ENCODE results near the gene MAZ. TPM values are rescaled to one million over a fixed set of nuclear protein-coding genes. Genes with fewer than 3 reads are reported as not detected.

The MAZ gene
- total RNA-seq, 2 experiments from 2014 or later: 528 to 590 TPM

DNA sequence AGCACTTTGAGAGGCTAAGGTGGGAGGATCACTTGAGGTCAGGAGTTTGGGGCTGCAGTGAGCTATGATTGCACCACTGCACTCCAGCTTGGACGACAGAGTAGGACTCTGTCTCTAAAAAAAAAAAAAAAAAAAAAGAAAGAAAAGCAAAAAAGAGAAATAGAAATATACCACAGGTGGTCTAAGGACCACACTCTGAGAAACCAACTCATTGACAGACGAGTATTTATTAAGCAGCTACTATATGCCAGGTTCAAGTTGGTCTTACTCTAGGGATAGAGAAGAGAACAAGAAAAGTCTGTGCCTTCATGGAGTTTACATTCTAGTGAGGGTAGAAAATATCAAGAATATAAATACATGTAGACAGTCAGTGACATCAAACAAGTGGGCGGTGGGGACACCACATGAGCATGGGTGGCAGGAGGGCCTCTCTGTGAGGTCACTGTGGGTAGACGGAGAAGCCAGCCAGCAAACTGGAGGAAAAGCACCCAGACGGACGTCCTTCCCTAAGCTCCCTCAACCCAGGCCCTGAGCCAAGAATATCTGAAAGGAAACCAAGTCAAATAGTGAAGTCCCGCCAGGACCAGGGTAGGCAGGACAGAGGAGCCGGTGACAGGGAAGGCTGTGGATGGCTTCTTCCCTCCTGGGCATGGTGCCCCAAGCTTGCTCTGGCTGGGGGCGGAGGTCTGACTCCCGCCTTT, 52.0 kb downstream of the MAZ start:
- Mint-ChIP-seq H3K27me3 (no peaks in the 10 kb centered on the region), H3K36me3 (ENCODE audit: low read depth) (peaks cover 24% of the 10 kb centered on the region), H3K4me1 (peaks cover 22% of the 10 kb centered on the region), H3K9me3 (no peaks in the 10 kb centered on the region), H3K4me3 (no peak overlapping the region), H3K27ac (peak overlapping the region; percentile 64)
- ChIA-PET POLR2A (no interaction called here), CTCF (interaction anchor here (0.5 to 3.3 kb wide), 4 partner anchors 10 to 649 kb away, joined by 3 to 14 read pairs (median 3); partner anchors contain the start of gene SEZ6L2)
- no peak for DNase-seq

DNA sequence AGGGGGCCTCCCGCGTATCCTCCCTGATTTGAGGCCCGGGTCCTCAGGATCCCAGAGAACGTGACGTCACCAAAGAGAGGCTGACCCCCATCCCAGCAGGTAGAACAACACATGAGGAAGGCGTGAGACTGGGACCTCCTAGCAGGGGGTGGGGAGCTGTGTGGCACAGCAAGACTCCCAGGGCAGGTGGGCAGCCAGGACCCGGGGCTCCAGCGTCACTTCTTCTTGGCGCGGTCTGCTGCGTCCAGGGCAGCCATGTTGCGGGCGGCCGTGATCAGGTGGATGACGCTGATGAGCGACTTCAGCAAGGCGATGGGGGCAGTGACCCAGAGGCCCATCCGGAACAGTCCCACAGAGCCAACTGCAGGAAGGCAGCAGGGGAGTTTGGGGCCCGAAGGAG, 52.6 kb downstream of the MAZ start:
- CTCF ChIA-PET: interaction anchor here (0.8 to 3.3 kb wide), 4 partner anchors 10 to 114 kb away, joined by 3 to 14 read pairs (median 3); partner anchors contain the start of gene SEZ6L2
- Mint-ChIP-seq H3K4me1 (peaks cover 25% of the 10 kb centered on the region), H3K4me3 (no peak overlapping the region), H3K36me3 (ENCODE audit: low read depth) (peaks cover 24% of the 10 kb centered on the region), H3K9me3 (no peaks in the 10 kb centered on the region), H3K27ac (no peak overlapping the region), H3K27me3 (no peaks in the 10 kb centered on the region)
- POLR2A ChIA-PET: interaction anchor here (0.6 kb wide), 1 partner anchor 8 kb away, joined by 4 read pairs; no protein-coding TSS in a partner anchor
- no peak for DNase-seq

DNA sequence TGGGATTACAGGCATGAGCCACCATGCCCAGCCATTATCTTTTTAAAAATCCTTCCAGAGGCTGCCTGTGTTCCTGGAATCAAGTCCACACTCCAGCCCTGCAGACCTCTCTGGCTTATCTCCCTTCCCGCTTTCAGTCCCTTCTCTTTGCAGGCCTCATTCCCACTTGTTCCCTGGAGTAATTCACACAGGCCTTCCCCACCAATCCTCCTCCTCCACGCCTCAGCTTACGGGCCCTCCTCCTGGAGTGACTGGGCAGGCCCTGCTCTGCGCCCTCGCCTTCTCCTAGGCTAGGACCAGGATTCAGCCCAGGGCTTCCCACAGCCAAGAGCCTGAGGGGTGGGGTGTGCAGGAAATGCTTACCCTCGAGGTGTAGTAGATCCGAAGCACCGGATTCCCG, 53.9 kb downstream of the MAZ start:
- peak overlapping the region; percentile 54 for H3K27ac Mint-ChIP-seq
- H3K4me3 Mint-ChIP-seq: no peak overlapping the region
- ChIA-PET POLR2A (no interaction called here), CTCF (interaction anchor here (0.9 kb wide), 1 partner anchor 174 kb away, joined by 3 read pairs; no protein-coding TSS in a partner anchor)
- no peak for DNase-seq
- peaks cover 24% of the 10 kb centered on the region for H3K36me3 Mint-ChIP-seq (ENCODE audit: low read depth)
- peaks cover 29% of the 10 kb centered on the region for H3K4me1 Mint-ChIP-seq
- no peaks in the 10 kb centered on the region for H3K9me3 Mint-ChIP-seq
- H3K27me3 Mint-ChIP-seq: no peaks in the 10 kb centered on the region

Other genes starting within 250 kb of the MAZ start
- 100 to 1,000 TPM; 351 to 357 TPM for gene SPN, start 143.3 kb upstream of the MAZ start, total RNA-seq
- 1 to 10 TPM; 3.9 to 4.8 TPM for gene QPRT, start 127.3 kb upstream of the MAZ start, total RNA-seq
- 10 to 100 TPM; 88.3 to 92.3 TPM for gene C16orf54, start 60.5 kb upstream of the MAZ start, total RNA-seq
- not detected for gene ZG16, start 28.3 kb upstream of the MAZ start, total RNA-seq
- 100 to 1,000 TPM; 244 to 253 TPM for gene KIF22, start 15.8 kb upstream of the MAZ start, total RNA-seq
- 1 to 10 TPM in 1 of 2 experiments, under 1 TPM in 1; 0.98 to 1.3 TPM for gene PRRT2, start 5.7 kb downstream of the MAZ start, total RNA-seq
- gene PAGR1, start 9.6 kb downstream of the MAZ start, total RNA-seq: 10 to 100 TPM; 26.8 to 29.6 TPM
- gene MVP, start 13.9 kb downstream of the MAZ start, total RNA-seq: 100 to 1,000 TPM; 177 to 187 TPM
- gene CDIPT, start 56.7 kb downstream of the MAZ start, total RNA-seq: 10 to 100 TPM; 62.5 to 82.1 TPM
- not detected for gene SEZ6L2, start 93.0 kb downstream of the MAZ start, total RNA-seq
- gene ASPHD1, start 94.0 kb downstream of the MAZ start, total RNA-seq: not detected
- gene KCTD13, start 119.7 kb downstream of the MAZ start, total RNA-seq: 10 to 100 TPM; 28.4 to 36.1 TPM
- gene TMEM219, start 155.6 kb downstream of the MAZ start, total RNA-seq: 10 to 100 TPM; 57.8 to 60.5 TPM
- 10 to 100 TPM; 47.7 to 48.8 TPM for gene TAOK2, start 167.3 kb downstream of the MAZ start, total RNA-seq
- gene HIRIP3, start 189.1 kb downstream of the MAZ start, total RNA-seq: 10 to 100 TPM; 37.0 to 45.0 TPM
- 100 to 1,000 TPM; 113 to 134 TPM for gene INO80E, start 189.7 kb downstream of the MAZ start, total RNA-seq
- gene DOC2A, start 204.5 kb downstream of the MAZ start, total RNA-seq: under 1 TPM; 0.19 to 0.30 TPM
- gene C16orf92, start 216.7 kb downstream of the MAZ start, total RNA-seq: not detected
- gene TLCD3B, start 224.7 kb downstream of the MAZ start, total RNA-seq: 1 to 10 TPM; 7.1 to 7.2 TPM